Neural cell (in vitro differentiated cells): ENCODE results near the gene HSPB6. TPM values are rescaled to one million over a fixed set of nuclear protein-coding genes. Genes with fewer than 3 reads are reported as not detected.

ENCODE experiments used
- H2AFZ ChIP-seq: fragments of 200-600, 300-800 bp; sonication (generic), shearing (Covaris generic); 2 replicates; pipeline ENCODE4 v1.6.0; 2014; ENCODE audit warnings: low read depth, mild to moderate bottlenecking, antibody characterized with exemption, low read length, moderate library complexity
- H3F3A ChIP-seq: fragments of 200-600 bp; shearing (Covaris generic); 2 replicates; pipeline ENCODE4 v1.6.1; 2016; ENCODE audit warnings: mild to moderate bottlenecking, moderate library complexity, mixed read lengths, antibody characterized with exemption, low read length; ENCODE audit not compliant: insufficient read depth, poor library complexity, severe bottlenecking
- H3K27ac ChIP-seq: fragments of 200-600, 300-800 bp; sonication (generic), shearing (Covaris generic); 2 replicates; pipeline ENCODE4 v1.5.1; 2014; ENCODE audit warnings: mild to moderate bottlenecking, low read length, moderate library complexity
- H3K27me3 ChIP-seq: fragments of 300-800, 200-600 bp; sonication (generic), shearing (Covaris generic); 2 replicates; pipeline ENCODE4 v1.6.0; 2014; ENCODE audit warnings: mild to moderate bottlenecking, low read depth, low read length, moderate library complexity; ENCODE audit not compliant: insufficient read depth
- H3K36me3 ChIP-seq: fragments of 300-800, 200-600 bp; sonication (generic), shearing (Covaris generic); 2 replicates; pipeline ENCODE4 v1.5.1; 2014; ENCODE audit warnings: mild to moderate bottlenecking, antibody characterized with exemption, low read length, moderate library complexity; ENCODE audit not compliant: insufficient read depth
- H3K4me2 ChIP-seq: fragments of 300-800, 200-600 bp; sonication (generic), shearing (Covaris generic); 2 replicates; pipeline ENCODE4 v1.6.0; 2014; ENCODE audit warnings: mild to moderate bottlenecking, low read length
- H3K4me3 ChIP-seq: fragments of 300-800, 200-600 bp; sonication (generic), shearing (Covaris generic); 2 replicates; pipeline ENCODE4 v1.5.1; 2014; ENCODE audit warnings: mild to moderate bottlenecking, low read length, moderate library complexity
- H3K79me2 ChIP-seq: fragments of 200-600 bp; shearing (Covaris generic); replicated peaks from 2 replicates; pipeline ENCODE4 v1.6.0; 2014; ENCODE audit warnings: mild to moderate bottlenecking, low read length, moderate library complexity; ENCODE audit not compliant: insufficient read depth
- H3K9ac ChIP-seq: fragments of 300-800, 200-600 bp; sonication (generic), shearing (Covaris generic); 2 replicates; pipeline ENCODE4 v1.6.1; 2016; ENCODE audit warnings: mild to moderate bottlenecking, low read length, mixed read lengths
- H3K9me2 ChIP-seq: fragments of 200-600 bp; shearing (Covaris generic); 2 replicates; pipeline ENCODE4 v1.6.1; 2016; ENCODE audit warnings: mild to moderate bottlenecking, low read length, mixed read lengths; ENCODE audit not compliant: insufficient read depth
- H3K9me3 ChIP-seq: fragments of 200-600, 300-800 bp; sonication (generic), shearing (Covaris generic); 2 replicates; pipeline ENCODE4 v1.6.1; 2016; ENCODE audit warnings: mild to moderate bottlenecking, mixed run types, low read length, moderate library complexity, mixed read lengths
- H4K20me1 ChIP-seq: fragments of 200-600 bp; shearing (Covaris generic); 2 replicates; pipeline ENCODE4 v1.6.1; 2016; ENCODE audit warnings: mild to moderate bottlenecking, mixed run types; ENCODE audit not compliant: insufficient read depth
- EP300 ChIP-seq: fragments of 450-650 bp; conservative IDR thresholded peaks from 2 replicates; pipeline ENCODE4 v1.6.1; 2014; ENCODE audit warnings: antibody characterized with exemption, mild to moderate bottlenecking, moderate library complexity; ENCODE audit not compliant: poor library complexity, severe bottlenecking
- EZH2 ChIP-seq: fragments of 200-600, 300-800 bp; shearing (Covaris generic), sonication (generic); IDR thresholded peaks from 2 replicates; pipeline ENCODE4 v1.6.1; 2014; ENCODE audit warnings: antibody characterized with exemption, low read length, borderline replicate concordance, mild to moderate bottlenecking; ENCODE audit not compliant: insufficient read depth, poor library complexity, severe bottlenecking
- MXI1 ChIP-seq: fragments of 450-650 bp; conservative IDR thresholded peaks from 2 replicates; pipeline ENCODE4 v1.6.1; 2014; ENCODE audit warnings: antibody characterized with exemption, mild to moderate bottlenecking; ENCODE audit not compliant: poor library complexity, severe bottlenecking
- POLR2AphosphoS5 ChIP-seq: IDR thresholded peaks from 2 replicates; pipeline ENCODE4 v1.6.1; 2012
- RAD21 ChIP-seq: fragments of 450-650 bp; conservative IDR thresholded peaks from 2 replicates; pipeline ENCODE4 v1.6.1; 2014; ENCODE audit warnings: antibody characterized with exemption, mild to moderate bottlenecking, moderate library complexity
- REST ChIP-seq: IDR thresholded peaks from 2 replicates; pipeline ENCODE4 v1.6.1; 2012; ENCODE audit warnings: borderline replicate concordance
- SMC3 ChIP-seq: fragments of 450-650 bp; conservative IDR thresholded peaks from 2 replicates; pipeline ENCODE4 v1.6.1; 2014; ENCODE audit warnings: antibody characterized with exemption, mild to moderate bottlenecking, moderate library complexity; ENCODE audit not compliant: poor library complexity
- TAF1 ChIP-seq: IDR thresholded peaks from 2 replicates; pipeline ENCODE4 v1.6.1; 2012; ENCODE audit warnings: low read depth
- polyA plus RNA-seq: library from polyadenylated mRNA; depleted of rRNA; stranded (reverse); fragments of >200 nt; gene quantifications from 2 replicates; pipeline ENCODE4 v1.2.3, GENCODE V29; 2014
- TF ChIP-seq, protein P1 (sequence below): fragments of 450-650 bp; IDR thresholded peaks from 2 replicates; pipeline ENCODE4 v1.5.1; 2014; ENCODE audit warnings: antibody characterized with exemption, mild to moderate bottlenecking, moderate library complexity; ENCODE audit not compliant: poor library complexity, severe bottlenecking

HSPB6 gene
- polyA plus RNA-seq, 1 donor from 2014 or later = not detected

DNA sequence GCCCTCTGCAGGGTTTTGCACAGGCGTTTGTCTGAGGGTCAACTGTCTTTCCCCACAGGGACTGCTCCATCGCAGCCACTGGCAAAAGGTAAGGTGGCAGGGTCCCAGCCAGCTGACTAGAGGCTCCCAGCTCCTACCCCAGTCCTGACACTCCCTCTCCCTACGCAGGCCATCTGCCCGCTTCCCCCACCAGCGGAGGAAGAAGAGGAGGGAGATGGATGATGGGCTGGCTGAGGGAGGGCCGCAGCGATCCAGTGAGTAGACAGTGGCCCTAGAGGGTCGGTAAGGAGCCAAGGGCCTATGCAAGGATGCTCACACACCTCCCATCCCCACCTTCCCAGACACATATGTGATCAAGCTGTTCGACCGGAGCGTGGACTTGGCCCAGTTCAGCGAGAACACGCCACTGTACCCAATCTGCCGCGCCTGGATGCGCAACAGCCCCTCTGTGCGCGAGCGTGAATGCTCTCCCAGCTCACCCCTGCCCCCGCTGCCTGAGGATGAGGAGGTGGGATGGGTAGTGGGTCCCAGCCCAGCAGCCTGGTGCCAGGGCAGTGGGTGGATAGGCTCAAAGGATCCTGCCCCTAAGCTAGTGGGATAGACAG, 4.0 kb downstream of the HSPB6 start:
- H3K9me3 ChIP-seq = no peaks in the 10 kb centered on the region
- no peaks in the 10 kb centered on the region for H3K9me2 ChIP-seq
- peaks cover 8% of the 10 kb centered on the region for H3K79me2 ChIP-seq
- no peak overlapping the region for H3K27ac ChIP-seq
- peaks cover 8% of the 10 kb centered on the region for H3K36me3 ChIP-seq
- no peaks in the 10 kb centered on the region for H3K27me3 ChIP-seq
- H3K4me3 ChIP-seq = no peak overlapping the region
- no peaks in the 10 kb centered on the region for H3F3A ChIP-seq
- no peaks in the 10 kb centered on the region for H4K20me1 ChIP-seq
- no peak overlapping the region for H2AFZ ChIP-seq
- TF ChIP-seq POLR2AphosphoS5 (no peak), EP300 (no peak), REST (no peak), RAD21 (no peak), EZH2 (no peak), SMC3 (no peak), TAF1 (no peak), MXI1 (no peak)
- TF ChIP-seq, protein P1, sequence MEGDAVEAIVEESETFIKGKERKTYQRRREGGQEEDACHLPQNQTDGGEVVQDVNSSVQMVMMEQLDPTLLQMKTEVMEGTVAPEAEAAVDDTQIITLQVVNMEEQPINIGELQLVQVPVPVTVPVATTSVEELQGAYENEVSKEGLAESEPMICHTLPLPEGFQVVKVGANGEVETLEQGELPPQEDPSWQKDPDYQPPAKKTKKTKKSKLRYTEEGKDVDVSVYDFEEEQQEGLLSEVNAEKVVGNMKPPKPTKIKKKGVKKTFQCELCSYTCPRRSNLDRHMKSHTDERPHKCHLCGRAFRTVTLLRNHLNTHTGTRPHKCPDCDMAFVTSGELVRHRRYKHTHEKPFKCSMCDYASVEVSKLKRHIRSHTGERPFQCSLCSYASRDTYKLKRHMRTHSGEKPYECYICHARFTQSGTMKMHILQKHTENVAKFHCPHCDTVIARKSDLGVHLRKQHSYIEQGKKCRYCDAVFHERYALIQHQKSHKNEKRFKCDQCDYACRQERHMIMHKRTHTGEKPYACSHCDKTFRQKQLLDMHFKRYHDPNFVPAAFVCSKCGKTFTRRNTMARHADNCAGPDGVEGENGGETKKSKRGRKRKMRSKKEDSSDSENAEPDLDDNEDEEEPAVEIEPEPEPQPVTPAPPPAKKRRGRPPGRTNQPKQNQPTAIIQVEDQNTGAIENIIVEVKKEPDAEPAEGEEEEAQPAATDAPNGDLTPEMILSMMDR = no peak
- H3K9ac ChIP-seq = no peak overlapping the region
- H3K4me2 ChIP-seq = no peak overlapping the region

DNA sequence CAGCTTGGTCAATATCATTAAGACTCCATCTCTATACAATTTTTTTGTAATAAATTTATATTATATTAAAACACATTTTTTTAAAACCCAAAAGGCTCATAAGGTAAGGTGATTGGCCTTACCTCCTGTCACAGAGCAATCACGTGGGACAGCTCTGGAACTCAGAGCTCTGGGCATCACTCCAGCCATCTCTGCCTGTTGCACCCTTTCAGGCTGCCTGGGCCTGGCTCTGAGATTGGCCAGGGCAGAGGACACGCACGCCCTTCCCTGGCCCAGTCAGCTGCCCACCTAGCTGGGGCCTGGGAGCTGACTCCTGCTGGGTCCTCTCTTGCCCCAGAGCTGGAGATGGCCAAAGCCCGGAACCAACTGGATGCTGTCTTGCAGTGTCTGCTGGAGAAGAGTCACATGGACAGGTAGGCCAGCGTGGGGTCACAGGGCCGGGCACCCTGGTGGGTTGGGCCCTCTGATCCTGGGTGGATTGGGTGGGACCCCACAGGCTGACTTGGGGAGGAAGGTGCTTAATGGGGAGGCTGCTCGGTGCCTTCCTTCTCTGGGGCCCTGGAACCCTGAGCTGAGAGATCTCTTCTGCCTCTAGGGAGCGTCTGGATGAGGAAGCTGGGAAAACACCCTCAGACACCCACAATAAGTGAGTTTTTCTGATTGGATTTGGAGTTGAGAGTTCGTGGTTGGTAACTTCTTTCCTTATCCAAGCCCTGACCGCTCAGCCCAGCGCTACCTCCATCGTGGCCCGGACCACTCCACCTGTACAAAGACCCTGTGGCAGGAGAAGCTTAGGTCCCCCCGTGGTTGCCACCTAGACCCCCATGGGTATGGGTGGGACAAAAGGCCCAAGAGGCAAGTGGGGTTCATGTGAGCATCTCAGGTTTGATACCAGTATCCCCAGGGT, 4.7 kb downstream of the HSPB6 start:
- Histone ChIP-seq H3F3A (no peaks in the 10 kb centered on the region), H3K9me2 (no peaks in the 10 kb centered on the region), H3K27ac (no peak overlapping the region), H3K4me2 (no peak overlapping the region), H3K36me3 (peaks cover 8% of the 10 kb centered on the region), H4K20me1 (no peaks in the 10 kb centered on the region), H3K9ac (no peak overlapping the region), H3K27me3 (no peaks in the 10 kb centered on the region), H3K4me3 (no peak overlapping the region), H3K79me2 (peaks cover 8% of the 10 kb centered on the region), H3K9me3 (no peaks in the 10 kb centered on the region), H2AFZ (no peak overlapping the region)
- TF ChIP-seq SMC3 (no peak), POLR2AphosphoS5 (no peak), TAF1 (no peak), MXI1 (no peak), EZH2 (no peak), REST (no peak), EP300 (no peak), RAD21 (no peak)
- TF ChIP-seq, protein P1 = no peak
